GM18909 (cell line): Measurements from ENCODE around the gene MRE11.

ENCODE experiments used
- ATAC-seq: cut with Tn5 transposase; IDR thresholded peaks from one replicate; pipeline ENCODE4 v1.9.1; 2021; ENCODE audit warnings: mild to moderate bottlenecking; ENCODE audit not compliant: unreplicated experiment, poor library complexity

The MRE11 gene

GRCh38 chr11:94493281-94494125 lies at the start of gene MRE11, which contains the start of gene ANKRD49:
MRE11 (minus strand) TSS chr11:94493844; CDS start chr11:94492801, 1,043 bp downstream.
ANKRD49 (plus strand) TSS chr11:94493984; CDS start chr11:94496694, 2,710 bp downstream.
- peak; percentile 100 for ATAC-seq

- no peak for ATAC-seq
Measured at GRCh38 chr11:94539420-94539819, 45.8 kb upstream of the MRE11 start.

- ATAC-seq = no peak
Measured at GRCh38 chr11:94537031-94537600, 43.5 kb upstream of the MRE11 start.

- no peak for ATAC-seq
Measured at GRCh38 chr11:94536386-94536785, 42.7 kb upstream of the MRE11 start.

GRCh38 chr11:94533696-94534630 lies 40.3 kb upstream of the MRE11 start:
- no peak for ATAC-seq

GRCh38 chr11:94533206-94533605 lies 39.6 kb upstream of the MRE11 start:
- no peak for ATAC-seq

GRCh38 chr11:94532211-94532610 lies 38.6 kb upstream of the MRE11 start:
- ATAC-seq = no peak

GRCh38 chr11:94528551-94528950 lies 34.9 kb upstream of the MRE11 start:
- ATAC-seq = no peak

- ATAC-seq = no peak
Measured at GRCh38 chr11:94526645-94527438, 33.2 kb upstream of the MRE11 start.

- ATAC-seq = no peak
Measured at GRCh38 chr11:94525546-94526324, 32.1 kb upstream of the MRE11 start.

- ATAC-seq = no peak
Measured at GRCh38 chr11:94524341-94524740, 30.7 kb upstream of the MRE11 start.

- ATAC-seq = peak; percentile 69
Measured at GRCh38 chr11:94521684-94522083, 28.0 kb upstream of the MRE11 start.

- ATAC-seq = peak; percentile 42
Measured at GRCh38 chr11:94519478-94520084, 25.9 kb upstream of the MRE11 start.

- ATAC-seq = no peak
Measured at GRCh38 chr11:94518300-94518699, 24.7 kb upstream of the MRE11 start.

GRCh38 chr11:94516725-94517124 lies 23.1 kb upstream of the MRE11 start:
- ATAC-seq = no peak

GRCh38 chr11:94515398-94515797 lies 21.8 kb upstream of the MRE11 start:
- ATAC-seq = no peak

- ATAC-seq = peak; percentile 31
Measured at GRCh38 chr11:94513091-94513490, 19.4 kb upstream of the MRE11 start.

- ATAC-seq = peak; percentile 89
Measured at GRCh38 chr11:94511932-94512781, 18.5 kb upstream of the MRE11 start, which contains the start of gene C11orf97. C11orf97 (plus strand) TSS chr11:94512461; CDS start chr11:94512529, 68 bp downstream.
